A673 (cell line): Measurements from ENCODE around the gene MYLK4. TPM values are rescaled to one million over a fixed set of nuclear protein-coding genes. Genes with fewer than 3 reads are reported as not detected.

Source experiments
- BruUV-seq: library from RNA; stranded (reverse); fragments of 400-500 nt; replicated peaks from 2 replicates; lab custom pipeline; 2021; lab: Mats Ljungman, UMichigan
- CTCF ChIA-PET: fragments of 300-600 bp; sonication (Branson Sonifier 250); formaldehyde crosslinking; loops from one replicate; lab custom pipeline; 2022; ENCODE audit warnings: antibody characterized with exemption; lab: Charles Lee
- POLR2A ChIA-PET: fragments of 300-600 bp; sonication (Branson Sonifier 250); formaldehyde crosslinking; loops from one replicate; lab custom pipeline; 2022; ENCODE audit warnings: antibody characterized with exemption; ENCODE audit not compliant: low non-redundant PET; lab: Charles Lee
- DNase-seq: peaks from one replicate; pipeline ENCODE4 v3.0.0-alpha.2; 2015; ENCODE audit warnings: low spot score
- H3K27ac ChIP-seq: fragments of 200-600 bp; sonication (generic); 2 replicates; pipeline ENCODE4 v1.5.1; 2016; ENCODE audit warnings: mixed run types, low read depth, mild to moderate bottlenecking, mixed read lengths, antibody characterized with exemption, low read length; ENCODE audit not compliant: poor library complexity, severe bottlenecking
- H3K27me3 ChIP-seq: fragments of 200-600 bp; sonication (generic); replicated peaks from 2 replicates; pipeline ENCODE4 v1.6.1; 2017; ENCODE audit warnings: mixed run types, low read depth, mild to moderate bottlenecking, mixed read lengths, antibody characterized with exemption, low read length; ENCODE audit not compliant: insufficient read depth, poor library complexity
- H3K36me3 ChIP-seq: fragments of 200-600 bp; sonication (generic); 2 replicates; pipeline ENCODE4 v1.6.1; 2016; ENCODE audit warnings: mixed run types, mild to moderate bottlenecking, mixed read lengths, antibody characterized with exemption, low read length; ENCODE audit not compliant: insufficient read depth, poor library complexity, severe bottlenecking
- H3K4me1 ChIP-seq: fragments of 200-600 bp; sonication (generic); 2 replicates; pipeline ENCODE4 v1.6.1; 2017; ENCODE audit warnings: mixed run types, mild to moderate bottlenecking, mixed read lengths, antibody characterized with exemption, low read length; ENCODE audit not compliant: insufficient read depth, poor library complexity, severe bottlenecking
- H3K4me3 ChIP-seq: fragments of 200-600 bp; sonication (generic); 2 replicates; pipeline ENCODE4 v1.5.1; 2016; ENCODE audit warnings: low read depth, mixed run types, mild to moderate bottlenecking, mixed read lengths, low read length; ENCODE audit not compliant: poor library complexity, severe bottlenecking
- H3K9me3 ChIP-seq: fragments of 200-600 bp; sonication (generic); 2 replicates; pipeline ENCODE4 v1.6.1; 2016; ENCODE audit warnings: mixed run types, low read depth, mild to moderate bottlenecking, mixed read lengths, antibody characterized with exemption, low read length; ENCODE audit not compliant: poor library complexity, severe bottlenecking
- CTCF ChIP-seq: fragments of 300-800, 200-600 bp; sonication (generic); conservative IDR thresholded peaks from 2 replicates; pipeline ENCODE4 v1.5.1; 2017; ENCODE audit warnings: low read depth, mild to moderate bottlenecking, antibody characterized with exemption, low read length, moderate library complexity, mixed read lengths
- EZH2 ChIP-seq: fragments of 200-600 bp; sonication (generic); IDR thresholded peaks from 2 replicates; pipeline ENCODE4 v1.6.1; 2017; ENCODE audit warnings: borderline replicate concordance, low read depth, mild to moderate bottlenecking, mixed read lengths, antibody characterized with exemption, low read length; ENCODE audit not compliant: poor library complexity, severe bottlenecking
- intact Hi-C: fragments of 100-400 bp; cut with micrococcal nuclease; formaldehyde crosslinking; loops from one replicate; pipeline ENCODE4 v1.10.0; 2022; ENCODE audit not compliant: unreplicated experiment
- total RNA-seq: library from RNA; stranded (reverse); gene quantifications from 2 replicates; pipeline ENCODE4 v1.2.3, GENCODE V29; 2021

The MYLK4 gene
- total RNA-seq, 1 experiment from 2014 or later, result 0.39 TPM

GRCh38 chr6:2714111-2714895 lies 36.4 kb downstream of the MYLK4 start:
- no peaks in the 10 kb centered on the region for H3K27me3 ChIP-seq
- intact Hi-C loops, result no loop called here
- no peaks in the 10 kb centered on the region for H3K4me1 ChIP-seq
- DNase-seq, result peak; percentile 27
- no TSS peak for BruUV-seq
- ChIA-PET POLR2A (no interaction called here), CTCF (interaction anchor here (0.6 kb wide), 1 partner anchor 187 kb away, joined by 4 read pairs; no protein-coding TSS in a partner anchor)
- H3K4me3 ChIP-seq, result no peak overlapping the region
- TF ChIP-seq EZH2 (no peak), CTCF (no peak; the same call in 1 of the 2 replicates)
- H3K9me3 ChIP-seq, result no peaks in the 10 kb centered on the region
- H3K27ac ChIP-seq, result no peak overlapping the region
- H3K36me3 ChIP-seq, result no peaks in the 10 kb centered on the region

- POLR2A ChIA-PET, result no interaction called here
- Histone ChIP-seq H3K4me1 (no peaks in the 10 kb centered on the region), H3K9me3 (no peaks in the 10 kb centered on the region), H3K4me3 (no peak overlapping the region), H3K36me3 (no peaks in the 10 kb centered on the region), H3K27me3 (no peaks in the 10 kb centered on the region), H3K27ac (no peak overlapping the region)
- CTCF ChIA-PET, result no interaction called here
- TF ChIP-seq EZH2 (no peak), CTCF (no peak)
- no peak for DNase-seq
- intact Hi-C loops, result no loop called here
- no TSS peak for BruUV-seq
These were observed 37.1 kb downstream of the MYLK4 start for GRCh38 chr6:2713473-2714110.

- H3K4me1 ChIP-seq, result no peaks in the 10 kb centered on the region
- no peaks in the 10 kb centered on the region for H3K9me3 ChIP-seq
- no peaks in the 10 kb centered on the region for H3K27me3 ChIP-seq
- no peaks in the 10 kb centered on the region for H3K36me3 ChIP-seq
- no peak overlapping the region for H3K4me3 ChIP-seq
- POLR2A ChIA-PET, result interaction anchor here (0.7 kb wide), 1 partner anchor 14 kb away, joined by 5 read pairs; no protein-coding TSS in a partner anchor
- no peak overlapping the region for H3K27ac ChIP-seq
- CTCF ChIA-PET, result no interaction called here
- intact Hi-C loops, result no loop called here
- no peak for DNase-seq
- TF ChIP-seq CTCF (no peak), EZH2 (no peak)
- BruUV-seq, result no TSS peak
These were observed 38.6 kb downstream of the MYLK4 start for GRCh38 chr6:2712102-2712501.
